Choroid plexus epithelial cell (primary cell): ENCODE measurements around the gene MACROH2A2.

Experiments used
- DNase-seq: peaks from one replicate; pipeline ENCODE4 v3.0.0-alpha.2; 2010; ENCODE audit warnings: low read depth
- H3K4me3 ChIP-seq: 2 replicates; pipeline ENCODE4 v1.5.1; 2011; ENCODE audit warnings: low read depth, mild to moderate bottlenecking, control low read depth, low read length, moderate library complexity
- TF ChIP-seq, protein P1 (sequence below): conservative IDR thresholded peaks from 2 replicates; pipeline ENCODE4 v1.5.1; 2011; ENCODE audit warnings: low read depth, mild to moderate bottlenecking, control low read depth, inconsistent platforms, low read length, moderate library complexity

Gene MACROH2A2

DNA sequence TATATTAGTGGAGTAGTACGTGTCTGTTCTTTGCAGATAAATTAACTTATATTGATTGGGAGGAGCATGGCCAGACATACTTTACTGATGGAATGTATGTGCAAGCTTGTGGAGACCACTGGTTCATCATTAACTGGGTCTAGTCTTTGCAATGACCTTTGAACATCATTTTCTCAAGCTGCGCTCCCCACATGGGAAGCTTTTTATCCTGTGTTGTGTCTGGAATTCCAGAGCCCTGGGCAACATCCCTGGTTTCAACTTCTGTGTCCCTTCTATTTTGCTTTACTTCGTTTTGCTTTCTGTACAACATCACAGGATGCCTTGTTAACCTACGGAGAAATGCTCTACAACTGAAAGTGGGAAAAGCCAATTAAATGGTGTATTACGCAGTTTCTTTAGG is 38.3 kb downstream of the MACROH2A2 start:
- H3K4me3 ChIP-seq, result no peak overlapping the region
- DNase-seq, result no peak
- TF ChIP-seq, protein P1, sequence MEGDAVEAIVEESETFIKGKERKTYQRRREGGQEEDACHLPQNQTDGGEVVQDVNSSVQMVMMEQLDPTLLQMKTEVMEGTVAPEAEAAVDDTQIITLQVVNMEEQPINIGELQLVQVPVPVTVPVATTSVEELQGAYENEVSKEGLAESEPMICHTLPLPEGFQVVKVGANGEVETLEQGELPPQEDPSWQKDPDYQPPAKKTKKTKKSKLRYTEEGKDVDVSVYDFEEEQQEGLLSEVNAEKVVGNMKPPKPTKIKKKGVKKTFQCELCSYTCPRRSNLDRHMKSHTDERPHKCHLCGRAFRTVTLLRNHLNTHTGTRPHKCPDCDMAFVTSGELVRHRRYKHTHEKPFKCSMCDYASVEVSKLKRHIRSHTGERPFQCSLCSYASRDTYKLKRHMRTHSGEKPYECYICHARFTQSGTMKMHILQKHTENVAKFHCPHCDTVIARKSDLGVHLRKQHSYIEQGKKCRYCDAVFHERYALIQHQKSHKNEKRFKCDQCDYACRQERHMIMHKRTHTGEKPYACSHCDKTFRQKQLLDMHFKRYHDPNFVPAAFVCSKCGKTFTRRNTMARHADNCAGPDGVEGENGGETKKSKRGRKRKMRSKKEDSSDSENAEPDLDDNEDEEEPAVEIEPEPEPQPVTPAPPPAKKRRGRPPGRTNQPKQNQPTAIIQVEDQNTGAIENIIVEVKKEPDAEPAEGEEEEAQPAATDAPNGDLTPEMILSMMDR, result no peak

- no peak for DNase-seq
- TF ChIP-seq, protein P1, result no peak
- H3K4me3 ChIP-seq, result no peak overlapping the region
Measured at GRCh38 chr10:70092389-70092718, 39.7 kb downstream of the MACROH2A2 start.

DNA sequence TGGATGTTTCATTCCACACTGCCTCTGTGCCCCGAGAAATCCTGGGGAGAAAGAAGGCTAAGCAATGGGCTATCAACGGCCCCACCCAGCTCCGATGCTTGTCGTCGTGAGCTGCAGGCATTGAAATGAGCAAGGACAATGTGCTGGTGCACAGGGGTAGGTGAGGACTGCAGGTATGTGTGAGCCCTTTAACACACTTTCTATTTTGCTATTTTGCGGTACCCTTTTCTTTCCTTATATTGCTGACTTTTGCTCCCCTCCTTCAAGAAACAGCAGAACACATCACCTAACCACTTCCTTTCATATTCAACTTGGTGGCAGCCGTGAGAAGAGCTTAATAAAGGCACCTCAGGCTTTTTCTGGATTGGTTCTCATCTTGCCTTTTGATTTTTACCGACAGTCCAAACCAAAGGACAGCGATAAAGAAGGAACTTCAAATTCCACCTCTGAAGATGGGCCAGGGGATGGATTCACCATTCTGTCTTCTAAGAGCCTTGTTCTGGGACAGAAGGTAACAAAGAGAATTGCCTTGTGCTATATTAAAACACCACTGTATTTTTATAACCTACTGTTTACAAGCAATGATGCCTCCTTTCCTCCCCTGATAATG is 40.8 kb downstream of the MACROH2A2 start:
- DNase-seq, result no peak
- H3K4me3 ChIP-seq, result no peak overlapping the region
- TF ChIP-seq, protein P1, result no peak

DNA sequence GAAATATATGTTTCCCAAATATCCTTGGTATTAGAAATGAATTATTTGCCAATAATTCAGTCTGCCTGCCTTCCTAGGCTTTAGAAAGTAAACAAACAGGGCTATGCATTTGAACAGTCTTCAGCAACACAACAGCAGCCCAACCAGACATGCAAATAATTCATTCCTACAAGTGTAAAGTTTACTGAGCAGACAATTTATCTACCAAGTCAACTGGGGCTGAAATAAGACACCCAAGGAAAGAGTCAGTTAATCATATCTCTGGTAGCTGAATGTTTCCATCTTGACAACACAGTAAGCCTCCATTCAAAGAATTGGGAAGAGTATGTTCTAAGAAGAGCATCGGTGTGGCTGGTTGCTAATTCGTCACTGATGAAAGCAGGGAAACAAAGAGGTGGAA is 41.6 kb downstream of the MACROH2A2 start:
- H3K4me3 ChIP-seq, result no peak overlapping the region
- DNase-seq, result no peak
- TF ChIP-seq, protein P1, result no peak

GRCh38 chr10:70096016-70096704 is 43.5 kb downstream of the MACROH2A2 start:
- TF ChIP-seq, protein P1, result no peak

GRCh38 chr10:70096705-70097420 is 44.2 kb downstream of the MACROH2A2 start:
- DNase-seq, result no peak
- TF ChIP-seq, protein P1, result no peak
- no peak overlapping the region for H3K4me3 ChIP-seq

More at GRCh38 chr10:70096016-70096704, 43.5 kb downstream of the MACROH2A2 start:
- no peak overlapping the region for H3K4me3 ChIP-seq
- DNase-seq, result no peak
